Ovary (tissue), 3 donors: ENCODE results near the gene ACOT7.

Experiments used
- EP300 ChIP-seq: sonication (generic); formaldehyde crosslinking; IDR thresholded peaks from one replicate; pipeline ENCODE4 v1.6.1; 2017; ENCODE audit warnings: antibody characterized with exemption
- POLR2A ChIP-seq: fragments of 450-650 bp; IDR thresholded peaks from one replicate; pipeline ENCODE4 v1.6.1; 2017; ENCODE audit warnings: antibody characterized with exemption, mild to moderate bottlenecking, moderate library complexity
- TF ChIP-seq, protein P1 (sequence below), 3 donors: fragments of 450-650 bp in 2 of 3; fragments of 200-600 bp in 1 of 3; IDR thresholded peaks; one replicate each; pipeline versions ENCODE4 v1.5.1 to v1.8.0; 2016 to 2022; ENCODE audit warnings: antibody characterized with exemption in 3 of 3, mild to moderate bottlenecking in 1 of 3
- donor health status: DM: no; HTN: no; CAD: no.

DNA sequence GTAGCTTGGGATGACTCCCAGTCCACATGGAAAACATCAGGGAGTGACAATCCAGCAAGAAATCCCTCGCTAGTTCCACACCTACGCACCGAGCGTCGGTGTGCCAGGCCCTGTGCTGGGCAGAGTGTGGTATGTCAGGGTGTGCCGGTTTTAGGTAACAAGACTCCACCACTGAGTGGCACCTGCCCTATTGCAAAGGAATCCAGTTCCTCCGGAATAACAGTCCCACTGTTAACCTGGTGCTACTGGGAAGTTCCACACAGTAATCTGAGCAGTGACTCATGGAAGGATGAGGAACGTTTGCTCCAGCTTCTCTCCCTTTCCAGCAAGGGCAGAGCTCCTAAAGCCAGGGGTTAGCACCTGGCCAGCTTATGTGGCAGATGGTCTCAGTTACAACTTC, 173.3 kb downstream of the ACOT7 start:
- TF ChIP-seq, protein P1, sequence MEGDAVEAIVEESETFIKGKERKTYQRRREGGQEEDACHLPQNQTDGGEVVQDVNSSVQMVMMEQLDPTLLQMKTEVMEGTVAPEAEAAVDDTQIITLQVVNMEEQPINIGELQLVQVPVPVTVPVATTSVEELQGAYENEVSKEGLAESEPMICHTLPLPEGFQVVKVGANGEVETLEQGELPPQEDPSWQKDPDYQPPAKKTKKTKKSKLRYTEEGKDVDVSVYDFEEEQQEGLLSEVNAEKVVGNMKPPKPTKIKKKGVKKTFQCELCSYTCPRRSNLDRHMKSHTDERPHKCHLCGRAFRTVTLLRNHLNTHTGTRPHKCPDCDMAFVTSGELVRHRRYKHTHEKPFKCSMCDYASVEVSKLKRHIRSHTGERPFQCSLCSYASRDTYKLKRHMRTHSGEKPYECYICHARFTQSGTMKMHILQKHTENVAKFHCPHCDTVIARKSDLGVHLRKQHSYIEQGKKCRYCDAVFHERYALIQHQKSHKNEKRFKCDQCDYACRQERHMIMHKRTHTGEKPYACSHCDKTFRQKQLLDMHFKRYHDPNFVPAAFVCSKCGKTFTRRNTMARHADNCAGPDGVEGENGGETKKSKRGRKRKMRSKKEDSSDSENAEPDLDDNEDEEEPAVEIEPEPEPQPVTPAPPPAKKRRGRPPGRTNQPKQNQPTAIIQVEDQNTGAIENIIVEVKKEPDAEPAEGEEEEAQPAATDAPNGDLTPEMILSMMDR (IDR thresholded peaks at IDR 0.05) = no peak
- TF ChIP-seq POLR2A (no peak), EP300 (no peak)
